B cell (primary cell): ENCODE measurements around the gene CPA5. TPM values are rescaled to one million over a fixed set of nuclear protein-coding genes. Genes with fewer than 3 reads are reported as not detected.

ENCODE experiments used
- ATAC-seq: fragments of 200-7000 bp; cut with Tn5 transposase; one replicate; pipeline ENCODE4 v1.10.0; 2021; ENCODE audit warnings: low read depth, mild to moderate bottlenecking, moderate number of reproducible peaks, moderate library complexity
- CTCF ChIA-PET: fragments of 350-600 bp; sonication (Branson Sonifier 250); formaldehyde crosslinking; loops from one replicate; lab custom pipeline; 2021; ENCODE audit warnings: antibody characterized with exemption, inconsistent platforms; lab: Charles Lee
- POLR2A ChIA-PET: fragments of 350-600 bp; sonication (Branson Sonifier 250); formaldehyde crosslinking; loops from one replicate; lab custom pipeline; 2021; ENCODE audit warnings: antibody characterized with exemption; lab: Charles Lee
- DNase-seq: peaks from one replicate; pipeline ENCODE4 v3.0.0; 2013
- H2AFZ ChIP-seq: 2 replicates; pipeline ENCODE4 v1.6.1; 2012; ENCODE audit warnings: mild to moderate bottlenecking, low read depth, low read length; ENCODE audit not compliant: insufficient read depth, poor library complexity, severe bottlenecking
- H3K27ac ChIP-seq, 2 donors: 1 replicate in 1 of 2; 2 replicates in 1 of 2; pipeline ENCODE4 v1.5.1; 2012 to 2013; ENCODE audit warnings: low read length in 2 of 2, mild to moderate bottlenecking in 2 of 2, moderate library complexity in 1 of 2
- H3K27me3 ChIP-seq, 4 experiments: fragments of 200-600 bp in 1 of 4; sonication (generic) in 1 of 4; replicated peaks in 1 of 4; 1 replicate in 2 of 4; 2 replicates in 2 of 4; pipeline versions ENCODE4 v1.6.1 to v1.7.0; 2013 to 2016; ENCODE audit warnings: low read length in 3 of 4, mild to moderate bottlenecking in 2 of 4, mixed read lengths in 1 of 4, moderate library complexity in 1 of 4; ENCODE audit not compliant: insufficient read depth in 4 of 4, control insufficient read depth in 3 of 4; ENCODE audit errors: control extremely low read depth in 1 of 4
- H3K36me3 ChIP-seq, 2 experiments: replicated peaks in 1 of 2; 1 replicate in 1 of 2; 2 replicates in 1 of 2; pipeline versions ENCODE4 v1.6.1 to v1.7.1; 2013; ENCODE audit warnings: low read length in 1 of 2; ENCODE audit not compliant: insufficient read depth in 2 of 2, control insufficient read depth in 1 of 2; ENCODE audit errors: control extremely low read depth in 1 of 2, extremely low read depth in 1 of 2
- H3K4me1 ChIP-seq, 2 donors: fragments of 200-600 bp in 1 of 2; sonication (generic) in 1 of 2; 1 replicate in 1 of 2; 2 replicates in 1 of 2; pipeline versions ENCODE4 v1.5.1 to v1.6.1; 2013 to 2017; ENCODE audit warnings: low read length in 2 of 2; ENCODE audit not compliant: control insufficient read depth in 2 of 2, insufficient read depth in 2 of 2
- H3K4me2 ChIP-seq: replicated peaks from 2 replicates; pipeline ENCODE3; 2012; ENCODE audit warnings: mild to moderate bottlenecking, low read depth, low read length; ENCODE audit not compliant: poor library complexity, severe bottlenecking
- H3K4me3 ChIP-seq, 5 experiments: fragments of 200-600 bp in 1 of 5; sonication (generic) in 1 of 5; 1 replicate in 3 of 5; 2 replicates in 2 of 5; pipeline versions ENCODE4 v1.5.1 to v1.7.0; 2011 to 2016; ENCODE audit warnings: low read length in 4 of 5, mild to moderate bottlenecking in 4 of 5, low read depth in 2 of 5, control low read depth in 1 of 5, moderate library complexity in 1 of 5; ENCODE audit not compliant: insufficient read depth in 1 of 5; ENCODE audit errors: control extremely low read depth in 1 of 5, extremely low read depth in 1 of 5
- H3K79me2 ChIP-seq: fragments of 200-600 bp; sonication (generic); one replicate; pipeline ENCODE4 v1.6.0; 2016; ENCODE audit warnings: low read length; ENCODE audit not compliant: control insufficient read depth, insufficient read depth
- H3K9ac ChIP-seq: fragments of 200-600 bp; sonication (generic); 2 replicates; pipeline ENCODE4 v1.6.1; 2017; ENCODE audit warnings: mild to moderate bottlenecking, low read length, moderate library complexity
- H3K9me3 ChIP-seq, 3 donors: one replicate each; pipeline versions ENCODE4 v1.6.1 to v1.7.1; 2013; ENCODE audit warnings: low read length in 2 of 3; ENCODE audit not compliant: control insufficient read depth in 2 of 3, insufficient read depth in 1 of 3; ENCODE audit errors: control extremely low read depth in 1 of 3
- H4K20me1 ChIP-seq: 2 replicates; pipeline ENCODE4 v1.6.0; 2012; ENCODE audit warnings: mild to moderate bottlenecking, low read length; ENCODE audit not compliant: insufficient read depth, control insufficient read depth, poor library complexity, severe bottlenecking
- H3K27ac Mint-ChIP-seq: one replicate; pipeline ENCODE4 v1.8.0; 2021; ENCODE audit warnings: mixed read lengths
- H3K27me3 Mint-ChIP-seq: one replicate; pipeline ENCODE4 v1.8.0; 2021; ENCODE audit warnings: mixed read lengths
- H3K4me1 Mint-ChIP-seq: one replicate; pipeline ENCODE4 v1.8.0; 2021; ENCODE audit warnings: mixed read lengths
- H3K4me3 Mint-ChIP-seq: one replicate; pipeline ENCODE4 v1.8.0; 2021; ENCODE audit warnings: mixed read lengths
- H3K9me3 Mint-ChIP-seq: one replicate; pipeline ENCODE4 v1.8.0; 2022; ENCODE audit warnings: mixed read lengths; ENCODE audit not compliant: insufficient read depth
- CTCF ChIP-seq: fragments of 200-600 bp; IDR thresholded peaks from one replicate; pipeline ENCODE4 v1.8.0; 2022; ENCODE audit warnings: antibody characterized with exemption, mild to moderate bottlenecking
- EZH2 ChIP-seq: IDR thresholded peaks from 2 replicates; pipeline ENCODE4 v1.6.1; 2012; ENCODE audit warnings: borderline replicate concordance, low read depth, mild to moderate bottlenecking, moderate library complexity, low read length; ENCODE audit not compliant: insufficient read depth, poor library complexity, severe bottlenecking
- whole genome bisulfite sequencing: methylation state at CpG from one replicate; pipeline ENCODE4 v1.1.5; 2013; ENCODE audit warnings: missing lambda C conversion rate; ENCODE audit not compliant: insufficient coverage; 5-methylcytosine and 5-hydroxymethylcytosine counted together
- intact Hi-C: fragments of 100-400 bp; cut with micrococcal nuclease; formaldehyde crosslinking; loops from one replicate; pipeline ENCODE4 v1.10.0; 2022
- polyA plus RNA-seq: library from polyadenylated mRNA; depleted of rRNA; stranded (reverse); fragments of >200 nt; gene quantifications from 2 replicates; pipeline ENCODE4 v1.2.3, GENCODE V29; 2012
- total RNA-seq, 2 donors: library from RNA; stranded (reverse); fragments of 120-200 nt in 1 of 2; gene quantifications; 1 replicate in 1 of 2; 2 replicates in 1 of 2; pipeline versions ENCODE4 v1.2.3 to v1.2.4, GENCODE V29; 2013 to 2022

The CPA5 gene
- total and polyA plus RNA-seq, 2 donors (not counting 1 experiment from before 2014, with no cell fraction given): not detected

GRCh38 chr7:130296221-130296951, 48.2 kb upstream of the CPA5 start:
- H3K36me3 ChIP-seq: no peaks in the 10 kb centered on the region
- POLR2A ChIA-PET: no interaction called here
- H3K4me3 Mint-ChIP-seq: no peak overlapping the region
- peaks cover 8% of the 10 kb centered on the region for H3K27me3 Mint-ChIP-seq
- H3K4me1 Mint-ChIP-seq: peaks cover 6% of the 10 kb centered on the region
- peaks cover 9 to 11% of the 10 kb centered on the region in 2 donors for H3K4me1 ChIP-seq
- no peak overlapping the region for H3K9ac ChIP-seq
- H3K9me3 ChIP-seq: no peaks in the 10 kb centered on the region
- intact Hi-C loops: no loop called here
- ATAC-seq: no peak
- 90% methylated on average over 6 of the region's 13 CpGs for WGBS
- no peak for TF ChIP-seq EZH2
- TF ChIP-seq CTCF: no peak
- H3K79me2 ChIP-seq: no peaks in the 10 kb centered on the region
- H3K27ac Mint-ChIP-seq: no peak overlapping the region
- peaks cover 0 to 3% (median 0%) of the 10 kb centered on the region in 4 experiments for H3K27me3 ChIP-seq
- no peak overlapping the region for H3K4me3 ChIP-seq
- no peak overlapping the region for H2AFZ ChIP-seq
- CTCF ChIA-PET: no interaction called here
- DNase-seq: no peak
- no peak overlapping the region for H3K27ac ChIP-seq
- H3K4me2 ChIP-seq: no peak overlapping the region
- H3K9me3 Mint-ChIP-seq: no peaks in the 10 kb centered on the region
- no peaks in the 10 kb centered on the region for H4K20me1 ChIP-seq
